Muscle of arm (tissue), 12 donors: ENCODE results near the gene DTD2. TPM values are rescaled to one million over a fixed set of nuclear protein-coding genes. Genes with fewer than 3 reads are reported as not detected.

Experiments
- DNase-seq: peaks from one replicate; pipeline ENCODE4 v3.0.0-alpha.2; 2013
- polyA plus RNA-seq, 12 donors: library from polyadenylated mRNA; unstranded; fragments of 120-200 nt; gene quantifications; one replicate each; pipeline ENCODE4 v1.2.1, GENCODE V29; 2013; ENCODE audit not compliant: insufficient read length in 12 of 12

DTD2 gene
- polyA plus RNA-seq, 12 donors: 9.6 to 16.8 (median 12.7) TPM; not detected in 1

- DNase-seq: no peak
Observed at GRCh38 chr14:31410048-31410650, 47.2 kb downstream of the DTD2 start.

- DNase-seq: no peak
Observed at GRCh38 chr14:31408421-31408820, 48.9 kb downstream of the DTD2 start.

DNA sequence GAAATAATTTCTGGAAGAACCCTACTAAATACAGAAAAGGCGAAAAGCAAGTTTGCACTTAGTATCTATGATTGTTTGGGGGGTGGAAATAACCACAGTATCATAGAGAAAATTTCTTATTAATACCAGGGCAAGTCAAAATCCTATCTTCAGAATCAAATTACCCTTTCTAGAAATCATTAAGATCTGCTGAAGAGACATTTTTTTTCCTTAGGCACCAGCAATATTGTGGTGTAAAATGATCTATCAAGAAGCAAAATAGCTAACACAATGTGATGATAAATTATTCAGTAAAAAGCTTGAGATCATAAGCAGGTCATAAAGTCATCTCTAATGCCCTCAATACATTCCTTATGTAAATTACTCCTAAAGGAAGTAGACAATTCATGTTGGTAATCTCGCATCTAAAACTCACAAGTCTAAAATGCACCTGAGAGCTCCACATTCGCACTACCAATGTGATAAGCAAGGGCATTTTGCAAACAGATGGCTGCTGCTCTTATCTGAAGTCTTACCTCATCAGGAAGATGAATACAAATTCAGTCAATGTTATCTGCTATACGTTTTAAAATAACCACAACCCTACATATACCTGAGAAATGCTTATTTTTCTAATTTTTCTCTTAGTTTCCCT is 51.6 kb downstream of the DTD2 start:
- no peak for DNase-seq

- no peak for DNase-seq
Observed at GRCh38 chr14:31405106-31405505, 52.2 kb downstream of the DTD2 start.

- no peak for DNase-seq
Observed at GRCh38 chr14:31403707-31404106, 53.6 kb downstream of the DTD2 start.

DNA sequence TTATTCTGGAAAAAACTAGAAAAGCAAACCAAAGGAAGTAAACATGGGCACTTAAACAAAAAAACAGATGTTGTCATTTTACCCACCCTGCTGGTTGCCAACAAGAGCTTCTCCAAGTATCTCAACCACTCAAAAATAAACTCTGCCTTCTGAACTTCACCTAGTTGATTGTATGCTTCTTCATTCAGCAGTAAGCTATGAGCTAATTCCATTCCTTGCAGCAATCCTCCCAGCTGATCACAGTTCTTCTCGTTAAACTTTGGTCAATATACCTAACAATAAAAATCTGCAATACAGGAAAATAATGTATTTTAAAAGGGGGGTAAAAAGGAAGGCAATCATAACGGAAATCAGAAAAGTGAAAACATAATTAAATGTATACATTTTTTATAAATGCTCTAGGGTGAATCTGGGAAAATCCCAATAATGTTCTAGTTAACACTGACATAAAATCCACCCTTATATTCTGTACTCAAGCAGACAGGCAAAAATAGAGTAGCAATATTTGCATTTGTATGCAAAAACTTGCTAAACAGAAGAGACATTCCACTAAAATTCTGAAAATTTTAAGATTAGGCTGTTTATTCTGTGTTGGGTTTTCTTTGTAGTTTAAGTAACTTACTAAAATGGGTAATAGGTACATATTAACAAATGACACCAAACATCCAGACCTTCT is 54.4 kb downstream of the DTD2 start:
- DNase-seq: no peak

DNA sequence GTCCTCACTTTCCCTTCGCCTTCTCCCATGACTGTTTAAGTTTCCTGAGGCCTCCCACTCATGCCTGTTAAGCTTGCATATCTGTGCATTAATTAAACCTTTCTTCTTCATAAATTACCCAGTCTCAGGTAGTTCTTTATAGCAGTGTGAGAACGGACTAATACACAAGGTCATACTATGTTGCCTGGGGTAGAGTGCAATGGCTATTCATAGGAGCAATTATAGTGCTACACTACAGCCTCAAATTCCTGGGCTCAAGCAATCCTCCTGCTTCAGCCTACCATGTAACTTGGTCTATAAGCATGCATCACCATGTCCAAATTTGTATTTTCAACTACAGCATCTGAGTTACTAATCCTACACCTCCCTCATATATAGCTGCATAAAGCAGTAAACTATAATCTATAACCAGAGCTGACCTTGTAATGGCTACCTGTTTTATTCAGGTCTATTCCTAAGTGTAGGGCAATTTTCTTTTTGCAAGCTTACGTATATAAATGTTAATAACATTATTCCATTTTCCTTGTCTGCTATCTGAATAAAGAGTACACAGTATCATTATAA is 55.9 kb downstream of the DTD2 start:
- no peak for DNase-seq

GRCh38 chr14:31400031-31400638 is 57.2 kb downstream of the DTD2 start:
- no peak for DNase-seq

Other genes starting within 250 kb of the DTD2 start
- 100 to 1,000 TPM in 10 of 12 donors, 10 to 100 TPM in 1, not detected in 1; 74.2 to 157 (median 125) TPM for gene HECTD1, start 249.7 kb downstream of the DTD2 start, polyA plus RNA-seq
- gene HEATR5A, start 37.0 kb downstream of the DTD2 start, polyA plus RNA-seq: 10 to 100 TPM in 11 of 12 donors, not detected in 1; 12.5 to 21.9 (median 17.6) TPM
- not detected for gene GPR33, start 30.5 kb upstream of the DTD2 start, polyA plus RNA-seq
- 10 to 100 TPM in 4 of 12 donors, 1 to 10 TPM in 7, not detected in 1; 7.4 to 11.3 (median 9.3) TPM for gene NUBPL, start 103.9 kb upstream of the DTD2 start, polyA plus RNA-seq